NK-92 (cell line): ENCODE data around the gene NSF.
"Not testable (repeated sequence)": the region's sequence is repeated elsewhere in the genome, so short reads cannot be mapped to it uniquely, and the experiment has no call there.

Experiments used
- DNase-seq: peaks from one replicate; lab custom pipeline; 2025; ENCODE audit not compliant: unreplicated experiment; lab: John Stamatoyannopoulos, UW

The NSF gene

GRCh38 chr17:46699014-46699413, 108.5 kb downstream of the NSF start:
- DNase-seq, result not testable (repeated sequence)

- DNase-seq, result no peak
Measured at GRCh38 chr17:46717999-46718398, 127.5 kb downstream of the NSF start.

GRCh38 chr17:46719891-46720290, 129.4 kb downstream of the NSF start:
- DNase-seq, result no peak

GRCh38 chr17:46720408-46720807, 129.9 kb downstream of the NSF start:
- DNase-seq, result no peak

- no peak for DNase-seq
Measured at GRCh38 chr17:46722662-46723285, 132.3 kb downstream of the NSF start.

GRCh38 chr17:46726206-46726605, 135.7 kb downstream of the NSF start:
- DNase-seq, result no peak

- DNase-seq, result no peak
Measured at GRCh38 chr17:46727572-46728348, 137.3 kb downstream of the NSF start.

GRCh38 chr17:46730026-46730425, 139.6 kb downstream of the NSF start:
- no peak for DNase-seq

- no peak for DNase-seq
Measured at GRCh38 chr17:46730679-46731078, 140.2 kb downstream of the NSF start.

GRCh38 chr17:46732160-46732559, 141.7 kb downstream of the NSF start:
- no peak for DNase-seq

- DNase-seq, result no peak
Measured at GRCh38 chr17:46732754-46733398, 142.4 kb downstream of the NSF start.

GRCh38 chr17:46733837-46734475, 143.5 kb downstream of the NSF start:
- no peak for DNase-seq

- DNase-seq, result no peak
Measured at GRCh38 chr17:46736100-46736499, 145.6 kb downstream of the NSF start.

GRCh38 chr17:46737326-46737725, 146.9 kb downstream of the NSF start:
- DNase-seq, result no peak

GRCh38 chr17:46738544-46738943, 148.1 kb downstream of the NSF start:
- DNase-seq, result no peak

- no peak for DNase-seq
Measured at GRCh38 chr17:46739982-46740381, 149.5 kb downstream of the NSF start.

- no peak for DNase-seq
Measured at GRCh38 chr17:46741122-46741730, 150.8 kb downstream of the NSF start.

- DNase-seq, result no peak
Measured at GRCh38 chr17:46742565-46743270, 152.2 kb downstream of the NSF start.

GRCh38 chr17:46744441-46744840, 154.0 kb downstream of the NSF start:
- no peak for DNase-seq

GRCh38 chr17:46745376-46745775, 154.9 kb downstream of the NSF start:
- DNase-seq, result no peak

GRCh38 chr17:46751425-46751824, 161.0 kb downstream of the NSF start:
- no peak for DNase-seq
